Smooth muscle cell (in vitro differentiated cells): Measurements from ENCODE around the gene ST13. TPM values are rescaled to one million over a fixed set of nuclear protein-coding genes. Genes with fewer than 3 reads are reported as not detected.
"Not testable (repeated sequence)": the region's sequence is repeated elsewhere in the genome, so short reads cannot be mapped to it uniquely, and the experiment has no call there.

ENCODE experiments used
- DNase-seq: peaks from one replicate; lab custom pipeline; 2025; ENCODE audit not compliant: unreplicated experiment; lab: John Stamatoyannopoulos, UW
- H2AFZ ChIP-seq: fragments of 200-600 bp; sonication (generic); 2 replicates; pipeline ENCODE4 v1.6.0; 2016; ENCODE audit warnings: antibody characterized with exemption, low read depth, mild to moderate bottlenecking
- H3F3A ChIP-seq: fragments of 200-600 bp; sonication (generic); 2 replicates; pipeline ENCODE4 v1.6.0; 2017; ENCODE audit warnings: antibody characterized with exemption, low read depth
- H3K27ac ChIP-seq: fragments of 200-600 bp; sonication (generic); 2 replicates; pipeline ENCODE4 v1.5.1; 2016; ENCODE audit warnings: low read depth, mild to moderate bottlenecking
- H3K27me3 ChIP-seq: fragments of 200-600 bp; sonication (generic); 2 replicates; pipeline ENCODE4 v1.6.1; 2016; ENCODE audit warnings: low read depth, mild to moderate bottlenecking
- H3K36me3 ChIP-seq: fragments of 200-600 bp; sonication (generic); 2 replicates; pipeline ENCODE4 v1.5.1; 2016; ENCODE audit warnings: low read depth
- H3K4me1 ChIP-seq: fragments of 200-600 bp; sonication (generic); 2 replicates; pipeline ENCODE4 v1.5.1; 2016; ENCODE audit warnings: low read depth
- H3K4me2 ChIP-seq: fragments of 200-600 bp; sonication (generic); 2 replicates; pipeline ENCODE4 v1.6.0; 2016; ENCODE audit warnings: mild to moderate bottlenecking
- H3K4me3 ChIP-seq: fragments of 200-600 bp; sonication (generic); 2 replicates; pipeline ENCODE4 v1.5.1; 2016; ENCODE audit warnings: mild to moderate bottlenecking
- H3K79me2 ChIP-seq: fragments of 200-600 bp; sonication (generic); 2 replicates; pipeline ENCODE4 v1.6.0; 2016; ENCODE audit warnings: low read depth, mild to moderate bottlenecking
- H3K9ac ChIP-seq: fragments of 200-600 bp; sonication (generic); 2 replicates; pipeline ENCODE4 v1.6.0; 2016; ENCODE audit warnings: low read depth
- H3K9me3 ChIP-seq: fragments of 200-600 bp; sonication (generic); replicated peaks from 2 replicates; pipeline ENCODE4 v1.5.1; 2016; ENCODE audit warnings: low read depth
- H4K20me1 ChIP-seq: fragments of 200-600 bp; sonication (generic); 2 replicates; pipeline ENCODE4 v1.6.0; 2016; ENCODE audit warnings: low read depth
- CTCF ChIP-seq: fragments of 200-600 bp; sonication (generic); IDR thresholded peaks from 2 replicates; pipeline ENCODE4 v1.5.1; 2017; ENCODE audit warnings: borderline replicate concordance, mild to moderate bottlenecking, antibody characterized with exemption; ENCODE audit not compliant: insufficient read depth, poor library complexity, severe bottlenecking
- WGBS: methylation state at CpG from one replicate; pipeline ENCODE4 v1.1.7; 2016; ENCODE audit warnings: low lambda C conversion rate; 5-methylcytosine and 5-hydroxymethylcytosine counted together
- polyA plus RNA-seq: library from polyadenylated mRNA; unstranded; fragments of >200 nt; fragmentation: Nextera tagmentation; extraction: Ambion mirVana; gene quantifications from 2 replicates; pipeline ENCODE4 v1.2.1, GENCODE V29; 2016
- total RNA-seq: library from RNA; depleted of rRNA; stranded (reverse); fragments of >200 nt; gene quantifications from 2 replicates; pipeline ENCODE4 v1.2.3, GENCODE V29; 2014

ST13 gene
- total and polyA plus RNA-seq, 2 experiments from 2014 or later, result 118 to 129 TPM

GRCh38 chr22:40877488-40877887 lies 21.0 kb upstream of the ST13 start:
- Histone ChIP-seq H3K9ac (no peak overlapping the region), H3K4me2 (no peak overlapping the region), H3K27ac (no peak overlapping the region), H3K27me3 (no peaks in the 10 kb centered on the region), H4K20me1 (no peaks in the 10 kb centered on the region), H2AFZ (no peak overlapping the region), H3K79me2 (no peaks in the 10 kb centered on the region), H3K36me3 (peaks cover 3% of the 10 kb centered on the region), H3K4me1 (no peaks in the 10 kb centered on the region), H3K4me3 (no peak overlapping the region), H3F3A (no peaks in the 10 kb centered on the region), H3K9me3 (no peaks in the 10 kb centered on the region)
- TF ChIP-seq CTCF, result no peak
- no peak for DNase-seq
- WGBS, result 74% methylated on average over 3 of the region's 3 CpGs

- Histone ChIP-seq H3K4me2 (no peak overlapping the region), H3K27ac (no peak overlapping the region), H3K4me1 (no peaks in the 10 kb centered on the region), H3K36me3 (peaks cover 2% of the 10 kb centered on the region), H2AFZ (no peak overlapping the region), H3K4me3 (no peak overlapping the region), H3K27me3 (no peaks in the 10 kb centered on the region), H3K9me3 (no peaks in the 10 kb centered on the region), H3F3A (no peaks in the 10 kb centered on the region), H3K79me2 (no peaks in the 10 kb centered on the region), H3K9ac (no peak overlapping the region), H4K20me1 (no peaks in the 10 kb centered on the region)
- WGBS, result 86% methylated on average over 1 of the region's 1 CpG
- DNase-seq, result no peak
- no peak for TF ChIP-seq CTCF
These were observed 20.5 kb upstream of the ST13 start for GRCh38 chr22:40876907-40877306.

- no peaks in the 10 kb centered on the region for H3K9me3 ChIP-seq
- H3K27ac ChIP-seq, result no peak overlapping the region
- DNase-seq, result no peak
- 98% methylated on average over 3 of the region's 3 CpGs for WGBS
- H3K79me2 ChIP-seq, result no peaks in the 10 kb centered on the region
- no peaks in the 10 kb centered on the region for H4K20me1 ChIP-seq
- H3K27me3 ChIP-seq, result no peaks in the 10 kb centered on the region
- H3K36me3 ChIP-seq, result peaks cover 4% of the 10 kb centered on the region
- no peaks in the 10 kb centered on the region for H3F3A ChIP-seq
- H3K4me3 ChIP-seq, result no peak overlapping the region
- no peak for TF ChIP-seq CTCF
- no peak overlapping the region for H3K4me2 ChIP-seq
- H3K9ac ChIP-seq, result no peak overlapping the region
- H3K4me1 ChIP-seq, result no peaks in the 10 kb centered on the region
- H2AFZ ChIP-seq, result no peak overlapping the region
These were observed 18.7 kb upstream of the ST13 start for GRCh38 chr22:40875111-40875510.

GRCh38 chr22:40874016-40874415 lies 17.6 kb upstream of the ST13 start:
- no peak overlapping the region for H3K9ac ChIP-seq
- no peaks in the 10 kb centered on the region for H4K20me1 ChIP-seq
- 97% methylated on average over 3 of the region's 3 CpGs for WGBS
- no peaks in the 10 kb centered on the region for H3K4me1 ChIP-seq
- no peak overlapping the region for H3K4me2 ChIP-seq
- no peak overlapping the region for H2AFZ ChIP-seq
- H3K27ac ChIP-seq, result no peak overlapping the region
- no peaks in the 10 kb centered on the region for H3K27me3 ChIP-seq
- H3K36me3 ChIP-seq, result peaks cover 7% of the 10 kb centered on the region
- no peak for DNase-seq
- no peak overlapping the region for H3K4me3 ChIP-seq
- no peaks in the 10 kb centered on the region for H3K9me3 ChIP-seq
- no peak for TF ChIP-seq CTCF
- no peaks in the 10 kb centered on the region for H3F3A ChIP-seq
- no peaks in the 10 kb centered on the region for H3K79me2 ChIP-seq

GRCh38 chr22:40868379-40868778 lies 11.9 kb upstream of the ST13 start:
- not testable (repeated sequence) for H3F3A ChIP-seq, DNase-seq, H3K4me2 ChIP-seq, H3K4me1 ChIP-seq, H3K9me3 ChIP-seq, H2AFZ ChIP-seq, H3K4me3 ChIP-seq, H3K27me3 ChIP-seq, H3K36me3 ChIP-seq, H3K9ac ChIP-seq, H3K27ac ChIP-seq
- WGBS, result 95% methylated on average over 6 of the region's 6 CpGs
- Histone ChIP-seq H3K79me2 (peaks cover 27% of the 10 kb centered on the region), H4K20me1 (peaks cover 23% of the 10 kb centered on the region)
